GM12873 (cell line): ENCODE results near the gene KDM2A.

Source experiments
- TF ChIP-seq, protein P1 (sequence below): IDR thresholded peaks from 2 replicates; pipeline ENCODE4 v1.5.1; 2012; ENCODE audit warnings: low read depth, mild to moderate bottlenecking, moderate library complexity, low read length, control low read depth; ENCODE audit not compliant: insufficient read depth; ENCODE audit errors: missing control alignments

KDM2A gene

GRCh38 chr11:67300256-67300755, 181.2 kb downstream of the KDM2A start:
- TF ChIP-seq, protein P1, sequence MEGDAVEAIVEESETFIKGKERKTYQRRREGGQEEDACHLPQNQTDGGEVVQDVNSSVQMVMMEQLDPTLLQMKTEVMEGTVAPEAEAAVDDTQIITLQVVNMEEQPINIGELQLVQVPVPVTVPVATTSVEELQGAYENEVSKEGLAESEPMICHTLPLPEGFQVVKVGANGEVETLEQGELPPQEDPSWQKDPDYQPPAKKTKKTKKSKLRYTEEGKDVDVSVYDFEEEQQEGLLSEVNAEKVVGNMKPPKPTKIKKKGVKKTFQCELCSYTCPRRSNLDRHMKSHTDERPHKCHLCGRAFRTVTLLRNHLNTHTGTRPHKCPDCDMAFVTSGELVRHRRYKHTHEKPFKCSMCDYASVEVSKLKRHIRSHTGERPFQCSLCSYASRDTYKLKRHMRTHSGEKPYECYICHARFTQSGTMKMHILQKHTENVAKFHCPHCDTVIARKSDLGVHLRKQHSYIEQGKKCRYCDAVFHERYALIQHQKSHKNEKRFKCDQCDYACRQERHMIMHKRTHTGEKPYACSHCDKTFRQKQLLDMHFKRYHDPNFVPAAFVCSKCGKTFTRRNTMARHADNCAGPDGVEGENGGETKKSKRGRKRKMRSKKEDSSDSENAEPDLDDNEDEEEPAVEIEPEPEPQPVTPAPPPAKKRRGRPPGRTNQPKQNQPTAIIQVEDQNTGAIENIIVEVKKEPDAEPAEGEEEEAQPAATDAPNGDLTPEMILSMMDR: no peak

- TF ChIP-seq, protein P1: no peak
Measured at GRCh38 chr11:67300756-67301312, 181.8 kb downstream of the KDM2A start.

DNA sequence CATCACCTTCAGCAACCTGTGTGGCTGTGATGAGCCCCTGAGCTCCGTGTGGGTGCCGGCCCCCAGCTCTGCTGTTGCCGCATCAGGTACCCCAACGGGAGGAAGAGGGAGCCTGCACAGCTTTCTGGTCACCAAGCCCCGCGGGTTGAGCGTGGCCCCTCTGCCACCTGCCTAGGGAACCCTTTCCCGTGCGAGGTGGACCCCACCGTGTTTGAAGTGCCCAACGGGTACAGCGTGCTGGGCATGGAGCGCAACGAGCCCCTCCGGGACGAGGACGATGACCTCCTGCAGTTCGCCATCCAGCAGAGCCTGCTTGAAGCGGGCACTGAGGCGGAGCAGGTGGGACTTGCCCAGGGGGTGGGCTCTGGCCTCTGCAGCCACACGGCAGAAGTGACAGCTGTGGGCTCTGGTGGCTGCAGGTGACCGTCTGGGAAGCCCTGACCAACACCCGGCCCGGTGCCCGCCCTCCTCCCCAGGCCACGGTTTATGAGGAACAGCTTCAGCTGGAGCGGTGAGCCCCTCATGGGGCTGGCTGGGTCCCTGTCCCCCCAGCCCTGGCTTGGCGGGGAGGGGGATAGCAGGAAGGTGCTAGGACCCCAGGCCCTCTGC, 182.4 kb downstream of the KDM2A start:
- TF ChIP-seq, protein P1: no peak

DNA sequence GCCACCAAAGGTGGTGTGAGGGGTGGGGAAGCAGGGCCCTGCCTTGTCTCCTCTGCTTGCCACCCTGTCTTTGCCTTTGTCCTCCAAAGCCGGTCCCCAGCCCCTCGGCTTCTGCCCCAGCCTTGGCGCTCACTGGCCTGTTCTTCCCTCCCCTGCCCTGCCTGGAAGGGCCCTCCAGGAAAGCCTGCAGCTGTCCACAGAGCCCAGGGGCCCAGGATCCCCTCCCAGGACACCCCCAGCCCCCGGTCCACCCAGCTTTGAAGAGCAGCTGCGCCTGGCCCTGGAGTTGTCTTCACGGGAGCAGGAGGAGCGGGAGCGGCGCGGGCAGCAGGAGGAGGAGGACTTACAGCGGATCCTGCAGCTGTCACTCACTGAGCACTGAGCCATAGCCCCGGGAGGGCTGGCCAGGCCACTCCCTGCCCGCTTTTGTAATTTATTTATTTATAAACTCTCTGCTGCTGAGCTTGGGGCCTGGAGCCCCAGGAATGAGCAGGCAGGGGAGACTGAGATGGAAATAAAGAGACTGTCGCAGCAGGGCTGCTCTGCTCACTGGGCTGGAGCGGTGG, 183.0 kb downstream of the KDM2A start:
- TF ChIP-seq, protein P1: no peak

- TF ChIP-seq, protein P1: no peak
Measured at GRCh38 chr11:67302571-67303131, 183.6 kb downstream of the KDM2A start.

DNA sequence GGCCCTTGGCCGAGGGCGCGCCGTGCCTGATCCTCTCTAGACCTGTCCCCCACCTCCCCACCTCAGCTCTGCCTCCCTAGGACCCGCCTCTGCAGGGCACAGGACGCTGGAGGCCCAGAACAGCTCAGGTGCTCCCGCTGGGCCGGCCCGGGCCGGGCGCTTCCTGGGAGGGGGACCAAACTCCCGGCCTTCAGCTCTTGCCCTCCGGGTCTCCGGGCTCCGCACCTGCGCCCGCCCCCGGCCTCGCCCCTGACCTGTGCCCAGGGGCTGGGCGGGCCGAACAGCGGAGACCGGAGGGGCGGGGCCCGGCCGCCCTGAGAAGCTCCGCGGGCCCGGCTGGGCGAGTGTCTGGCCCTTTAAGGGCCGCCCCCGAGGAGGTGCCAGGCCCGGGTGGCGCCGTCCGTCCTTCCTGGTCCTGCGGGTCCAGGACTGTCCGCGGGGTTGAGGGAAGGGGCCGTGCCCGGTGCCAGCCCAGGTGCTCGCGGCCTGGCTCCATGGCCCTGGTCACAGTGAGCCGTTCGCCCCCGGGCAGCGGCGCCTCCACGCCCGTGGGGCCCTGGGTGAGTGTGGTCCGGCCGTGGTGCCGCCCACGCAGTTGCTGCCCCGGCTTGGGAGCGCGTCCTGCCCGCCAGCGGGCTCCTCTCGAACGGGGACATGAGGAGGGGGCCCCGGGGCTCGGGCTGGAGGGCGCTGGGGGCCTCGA, 184.2 kb downstream of the KDM2A start, which contains the start of gene SSH3:
TSS of gene SSH3 (plus strand) at position 399 of the 703 bp plus-strand sequence. CDS start at position 495, 96 bp downstream.
- TF ChIP-seq, protein P1: no peak
